ENCODE measurements around the gene FAM222A.

- TF ChIP-seq CTBP2 (IDR thresholded peaks at IDR 0.05; ENCODE audit: borderline replicate concordance, insufficient read depth, insufficient read length, low read length), result no peak
- peak in 2 of 3 experiments; percentile 85 to 87; a peak in 3 of 4 replicates for TF ChIP-seq CTCF (IDR thresholded peaks at IDR 0.05; ENCODE audit: control extremely low read depth in 1 of 3, insufficient read depth in 1 of 3, low read depth in 1 of 3, low read length in 3 of 3)
- no peak for TF ChIP-seq POLR2A (IDR thresholded peaks at IDR 0.05; ENCODE audit: control extremely low read depth in 1 of 2, low read depth in 2 of 2, low read length in 2 of 2)
- no peak for TF ChIP-seq SRF (IDR thresholded peaks at IDR 0.05; ENCODE audit: low read depth, low read length)
- no peak for TF ChIP-seq TEAD4 (IDR thresholded peaks at IDR 0.05; ENCODE audit: low read depth, low read length)
- peak; percentile 33; the same call in 1 of the 2 replicates for TF ChIP-seq MAX (IDR thresholded peaks at IDR 0.05)
- no peak for TF ChIP-seq POLR2AphosphoS5 (IDR thresholded peaks at IDR 0.05; ENCODE audit: low read depth, low read length)
These were observed 26.4 kb downstream of the FAM222A start for GRCh38 chr12:109739747-109740693.
